ENCODE data around the gene DBI. TPM values are rescaled to one million over a fixed set of nuclear protein-coding genes. Genes with fewer than 3 reads are reported as not detected.

DBI gene
- total and polyA plus RNA-seq, 2 of the 8 experiments (the other 6 are each of a cell fraction or from before 2014, with no cell fraction given), result 180 to 212 TPM

DNA sequence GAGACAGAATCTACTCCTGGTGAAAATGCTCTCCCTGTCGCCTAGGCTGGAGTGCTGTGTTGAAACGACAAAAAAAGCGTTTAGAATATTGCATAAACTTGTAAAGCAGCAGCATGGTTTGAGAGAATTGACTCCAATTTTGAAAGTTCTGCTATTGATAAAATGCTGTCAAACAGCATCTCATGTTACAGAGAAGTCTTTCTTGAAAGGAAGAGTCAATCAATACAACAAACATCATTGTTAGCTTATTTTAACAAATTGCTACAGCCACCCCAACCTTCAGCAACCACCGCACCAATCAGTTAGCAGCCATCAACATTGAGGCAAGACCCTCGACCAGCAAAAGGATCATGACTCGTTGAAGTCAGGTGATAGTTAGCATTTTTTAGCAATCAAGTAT, 7.0 kb upstream of the DBI start:
- Histone ChIP-seq H3K27me3 (replicated peaks in 1 of 4; ENCODE audit: control insufficient read depth in 3 of 4, extremely low read depth in 1 of 4, insufficient read depth in 3 of 4, low read length in 3 of 4) (no peaks in the 10 kb centered on the region), H3K4me1 (replicated peaks in 1 of 4; ENCODE audit: control insufficient read depth in 3 of 4, insufficient read depth in 4 of 4, low read length in 3 of 4) (no peaks in the 10 kb centered on the region), H2BK5ac (ENCODE audit: low read depth, low read length) (no peak overlapping the region), H3K56ac (replicated peaks; ENCODE audit: insufficient read length, low read depth, low read length) (no peak overlapping the region), H2BK120ac (replicated peaks; ENCODE audit: low read depth, low read length) (no peak overlapping the region), H4K20me1 (replicated peaks in 1 of 2; ENCODE audit: control insufficient read depth in 1 of 2, insufficient read depth in 2 of 2, low read length in 2 of 2) (no peaks in the 10 kb centered on the region), H3K4me3 (ENCODE audit: extremely low read depth in 1 of 4, insufficient read depth in 2 of 4, low read depth in 3 of 4, low read length in 4 of 4) (no peak overlapping the region), H3K36me3 (ENCODE audit: control insufficient read depth in 2 of 4, insufficient read depth in 4 of 4, low read length in 3 of 4) (no peaks in the 10 kb centered on the region), H4K91ac (replicated peaks; ENCODE audit: insufficient read length, low read length) (no peak overlapping the region), H2BK15ac (ENCODE audit: low read length) (no peak overlapping the region), H3K23ac (ENCODE audit: insufficient read length) (no peak overlapping the region), H3K9me3 (ENCODE audit: insufficient read depth in 2 of 2, low read depth in 1 of 2, low read length in 1 of 2) (no peaks in the 10 kb centered on the region), H3K4me2 (ENCODE audit: insufficient read depth in 1 of 2, low read depth in 2 of 2, low read length in 2 of 2) (no peak overlapping the region), H3K79me1 (ENCODE audit: low read depth, low read length) (no peaks in the 10 kb centered on the region), H3K27ac (ENCODE audit: low read depth, low read length) (no peak overlapping the region), H3K4ac (replicated peaks; ENCODE audit: insufficient read length, low read depth, low read length) (no peak overlapping the region), H2BK12ac (ENCODE audit: low read depth, low read length) (no peak overlapping the region), H2AK5ac (ENCODE audit: low read depth, low read length) (no peak overlapping the region), H4K8ac (ENCODE audit: extremely low read depth, insufficient read depth, low read length) (no peak overlapping the region), H3K79me2 (ENCODE audit: control insufficient read depth in 1 of 2, insufficient read depth in 2 of 2, low read length in 2 of 2) (peaks cover 0 to 2% of the 10 kb centered on the region in 2 experiments; a peak in 2 of 4 replicates), H4K5ac (ENCODE audit: insufficient read length, low read depth, low read length) (no peak overlapping the region), H2AFZ (ENCODE audit: low read length) (no peak overlapping the region), H3K9ac (replicated peaks in 1 of 4; ENCODE audit: extremely low read depth in 1 of 4, low read depth in 3 of 4, low read length in 3 of 4) (no peak overlapping the region), H3K18ac (ENCODE audit: extremely low read depth, low read length) (no peak overlapping the region), H3K23me2 (ENCODE audit: low read depth, low read length) (no peaks in the 10 kb centered on the region), H3K14ac (ENCODE audit: insufficient read length) (no peak overlapping the region), H2BK20ac (ENCODE audit: low read length) (no peak overlapping the region)
- POLR2A ChIA-PET (ENCODE audit: partially characterized antibody), result no interaction called here
- FAIRE-seq (no peak), DNase-seq (ENCODE audit: low read depth in 1 of 2, low spot score in 2 of 2) (no peak)
- WGBS, 2 experiments (ENCODE audit: extremely low coverage in 1 of 2, insufficient coverage in 1 of 2, insufficient read length in 1 of 2, insufficient replicate concordance in 2 of 2, low coverage in 1 of 2, low lambda C conversion rate in 2 of 2, missing lambda C conversion rate in 1 of 2), result 90% methylated on average over 6 of the region's 6 CpGs; no CpG with 5 or more reads in 1 of the 2 experiments
- CTCF ChIA-PET (ENCODE audit: partially characterized antibody), result interaction anchor here (0.6 to 2.4 kb wide), 2 partner anchors 9 to 233 kb away, joined by 3 to 7 read pairs; no protein-coding TSS in a partner anchor
- no peak for TF ChIP-seq POLR2AphosphoS5 (IDR thresholded peaks at IDR 0.05; ENCODE audit: low read depth, low read length)
- TF ChIP-seq CREB1 (IDR thresholded peaks at IDR 0.05), result no peak
- TF ChIP-seq HDAC2 (IDR thresholded peaks at IDR 0.05; ENCODE audit: borderline replicate concordance in 1 of 2, low read depth in 2 of 2, low read length in 2 of 2), result no peak
- TF ChIP-seq GTF2F1 (IDR thresholded peaks at IDR 0.05; ENCODE audit: borderline replicate concordance, low read depth, low read length), result no peak
